GM21825 (cell line): Measurements from ENCODE around the gene NCOA4.
"Not testable (repeated sequence)": the region's sequence is repeated elsewhere in the genome, so short reads cannot be mapped to it uniquely, and the experiment has no call there.

ENCODE experiments used
- ATAC-seq: cut with Tn5 transposase; IDR thresholded peaks from one replicate; pipeline ENCODE4 v1.9.1; 2021; ENCODE audit warnings: mild to moderate bottlenecking, moderate library complexity; ENCODE audit not compliant: unreplicated experiment

Gene NCOA4

GRCh38 chr10:46020344-46020657, 10.1 kb downstream of the NCOA4 start:
- ATAC-seq, result no peak

GRCh38 chr10:46019569-46020343, 10.7 kb downstream of the NCOA4 start:
- ATAC-seq, result no peak

- ATAC-seq, result no peak
Observed at GRCh38 chr10:46019177-46019528, 11.3 kb downstream of the NCOA4 start.

- no peak for ATAC-seq
Observed at GRCh38 chr10:46018453-46019176, 11.8 kb downstream of the NCOA4 start.

- no peak for ATAC-seq
Observed at GRCh38 chr10:46017733-46018132, 12.7 kb downstream of the NCOA4 start.

- no peak for ATAC-seq
Observed at GRCh38 chr10:46016811-46017210, 13.6 kb downstream of the NCOA4 start.

- no peak for ATAC-seq
Observed at GRCh38 chr10:46016190-46016589, 14.2 kb downstream of the NCOA4 start.

GRCh38 chr10:46014683-46015405, 15.6 kb downstream of the NCOA4 start:
- no peak for ATAC-seq

GRCh38 chr10:46014206-46014605, 16.2 kb downstream of the NCOA4 start:
- ATAC-seq, result no peak

GRCh38 chr10:46012746-46013145, 17.7 kb downstream of the NCOA4 start:
- no peak for ATAC-seq

GRCh38 chr10:46006219-46006618, 24.2 kb downstream of the NCOA4 start:
- ATAC-seq, result no peak

- ATAC-seq, result no peak
Observed at GRCh38 chr10:46005383-46005782, 25.0 kb downstream of the NCOA4 start.

- ATAC-seq, result no peak
Observed at GRCh38 chr10:46004963-46005362, 25.5 kb downstream of the NCOA4 start.

GRCh38 chr10:46002916-46003693, 27.3 kb downstream of the NCOA4 start:
- ATAC-seq, result no peak

- not testable (repeated sequence) for ATAC-seq
Observed at GRCh38 chr10:46002189-46002687, 28.2 kb downstream of the NCOA4 start.

- no peak for ATAC-seq
Observed at GRCh38 chr10:46001187-46001756, 29.2 kb downstream of the NCOA4 start.

GRCh38 chr10:46000538-46000937, 29.9 kb downstream of the NCOA4 start:
- ATAC-seq, result no peak

- ATAC-seq, result not testable (repeated sequence)
Observed at GRCh38 chr10:45999955-46000354, 30.5 kb downstream of the NCOA4 start.

GRCh38 chr10:45997994-45998763, 32.2 kb downstream of the NCOA4 start:
- no peak for ATAC-seq

GRCh38 chr10:45997557-45997956, 32.9 kb downstream of the NCOA4 start:
- ATAC-seq, result no peak
